Endodermal cell (in vitro differentiated cells): Measurements from ENCODE around the gene LRMDA. TPM values are rescaled to one million over a fixed set of nuclear protein-coding genes. Genes with fewer than 3 reads are reported as not detected.
A peak's percentile ranks its signal among the peaks of the same experiment; 100 is the strongest.

Experiments used
- DNase-seq: peaks from one replicate; pipeline ENCODE4 v3.0.0-alpha.2; 2017
- H3K27ac ChIP-seq: 2 replicates; pipeline ENCODE4 v1.5.1; 2013; ENCODE audit warnings: mild to moderate bottlenecking, low read depth, low read length, moderate library complexity
- H3K27me3 ChIP-seq: 2 replicates; pipeline ENCODE4 v1.6.1; 2013; ENCODE audit warnings: mild to moderate bottlenecking, low read length, moderate library complexity; ENCODE audit not compliant: insufficient read depth, control insufficient read depth, poor library complexity, severe bottlenecking
- H3K36me3 ChIP-seq: 2 replicates; pipeline ENCODE4 v1.7.0; 2013; ENCODE audit warnings: mild to moderate bottlenecking, low read length, moderate library complexity; ENCODE audit not compliant: control insufficient read depth, insufficient read depth
- H3K4me1 ChIP-seq: one replicate; pipeline ENCODE4 v1.7.0; 2013; ENCODE audit warnings: low read length; ENCODE audit not compliant: control insufficient read depth, insufficient read depth
- H3K4me3 ChIP-seq: 2 replicates; pipeline ENCODE4 v1.5.1; 2013; ENCODE audit warnings: mild to moderate bottlenecking, low read length, moderate library complexity
- H3K9ac ChIP-seq: 2 replicates; pipeline ENCODE4 v1.6.1; 2013; ENCODE audit warnings: mild to moderate bottlenecking, low read length, moderate library complexity; ENCODE audit not compliant: poor library complexity, severe bottlenecking; ENCODE audit errors: extremely low read depth
- H3K9me3 ChIP-seq: 2 replicates; pipeline ENCODE4 v1.6.1; 2013; ENCODE audit warnings: mild to moderate bottlenecking, low read length, moderate library complexity; ENCODE audit not compliant: control insufficient read depth
- H3K27ac Mint-ChIP-seq: 2 replicates; pipeline ENCODE4 v1.8.0; 2020; ENCODE audit warnings: mixed read lengths
- H3K27me3 Mint-ChIP-seq: 2 replicates; pipeline ENCODE4 v1.8.0; 2021; ENCODE audit warnings: mild to moderate bottlenecking, mixed read lengths; ENCODE audit not compliant: insufficient read depth
- H3K36me3 Mint-ChIP-seq: 2 replicates; pipeline ENCODE4 v1.8.0; 2020; ENCODE audit warnings: low read depth, mixed read lengths
- H3K4me1 Mint-ChIP-seq: 2 replicates; pipeline ENCODE4 v1.8.0; 2020; ENCODE audit warnings: mixed read lengths
- H3K4me3 Mint-ChIP-seq: 2 replicates; pipeline ENCODE4 v1.8.0; 2020; ENCODE audit warnings: mild to moderate bottlenecking, moderate library complexity, mixed read lengths
- H3K9me3 Mint-ChIP-seq: 2 replicates; pipeline ENCODE4 v1.8.0; 2020; ENCODE audit warnings: mild to moderate bottlenecking, mixed read lengths
- CTCF ChIP-seq: fragments of 200-600 bp; sonication (generic); conservative IDR thresholded peaks from 2 replicates; pipeline ENCODE4 v1.5.0; 2021; ENCODE audit warnings: antibody characterized with exemption, mild to moderate bottlenecking
- WGBS, 2 experiments: methylation state at CpG; one replicate each; pipeline versions ENCODE4 v1.1.5 to v1.1.7; 2013; ENCODE audit warnings: missing lambda C conversion rate in 2 of 2, mixed read lengths in 1 of 2; ENCODE audit not compliant: insufficient coverage in 1 of 2, insufficient read length in 1 of 2; 5-methylcytosine and 5-hydroxymethylcytosine counted together
- total RNA-seq, 2 donors: library from RNA; stranded (reverse); fragmentation: NEBNext Ultra II Directional in 1 of 2; extraction: Animal tissue kit (Norgen Biotek cat#: 25700) in 1 of 2; gene quantifications; 2 replicates in 1 of 2; 3 replicates in 1 of 2; pipeline ENCODE4 v1.2.1, GENCODE V29; 2021

LRMDA gene
- total RNA-seq, 2 donors from 2014 or later = 1.7 to 5.1 TPM

GRCh38 chr10:76509446-76509845 is 1078.0 kb downstream of the LRMDA start:
- Histone ChIP-seq H3K27ac (no peak overlapping the region), H3K4me3 (no peak overlapping the region), H3K4me1 (no peaks in the 10 kb centered on the region), H3K36me3 (no peaks in the 10 kb centered on the region), H3K9ac (no peak overlapping the region), H3K9me3 (no peaks in the 10 kb centered on the region), H3K27me3 (no peaks in the 10 kb centered on the region)
- H3K27me3 Mint-ChIP-seq = no peaks in the 10 kb centered on the region
- peak overlapping the region; percentile 41 for H3K27ac Mint-ChIP-seq
- TF ChIP-seq CTCF = no peak
- WGBS, 2 experiments = 76 to 81% methylated on average over 3 of the region's 3 CpGs
- no peak overlapping the region for H3K4me3 Mint-ChIP-seq
- peaks cover 7% of the 10 kb centered on the region for H3K4me1 Mint-ChIP-seq
- no peaks in the 10 kb centered on the region for H3K36me3 Mint-ChIP-seq
- H3K9me3 Mint-ChIP-seq = peaks cover 5% of the 10 kb centered on the region
- no peak for DNase-seq

- no peak for TF ChIP-seq CTCF
- H3K27me3 Mint-ChIP-seq = no peaks in the 10 kb centered on the region
- Histone ChIP-seq H3K4me3 (no peak overlapping the region), H3K27ac (no peak overlapping the region), H3K27me3 (no peaks in the 10 kb centered on the region), H3K9me3 (no peaks in the 10 kb centered on the region), H3K36me3 (no peaks in the 10 kb centered on the region), H3K9ac (no peak overlapping the region), H3K4me1 (no peaks in the 10 kb centered on the region)
- no peak overlapping the region for H3K4me3 Mint-ChIP-seq
- H3K27ac Mint-ChIP-seq = no peak overlapping the region
- no peaks in the 10 kb centered on the region for H3K36me3 Mint-ChIP-seq
- 80 to 92% methylated on average over 1 to 2 of the region's 2 CpGs for WGBS, 2 experiments
- DNase-seq = no peak
- peaks cover 7% of the 10 kb centered on the region for H3K4me1 Mint-ChIP-seq
- H3K9me3 Mint-ChIP-seq = no peaks in the 10 kb centered on the region
Observed at GRCh38 chr10:76514321-76514720, 1082.9 kb downstream of the LRMDA start.

GRCh38 chr10:76514869-76515268 is 1083.4 kb downstream of the LRMDA start:
- Histone ChIP-seq H3K4me1 (no peaks in the 10 kb centered on the region), H3K4me3 (no peak overlapping the region), H3K9me3 (no peaks in the 10 kb centered on the region), H3K27me3 (no peaks in the 10 kb centered on the region), H3K27ac (no peak overlapping the region), H3K9ac (no peak overlapping the region), H3K36me3 (no peaks in the 10 kb centered on the region)
- Mint-ChIP-seq H3K4me3 (no peak overlapping the region), H3K36me3 (no peaks in the 10 kb centered on the region), H3K27me3 (no peaks in the 10 kb centered on the region), H3K4me1 (peaks cover 1% of the 10 kb centered on the region), H3K27ac (no peak overlapping the region), H3K9me3 (no peaks in the 10 kb centered on the region)
- 89% methylated on average over 1 of the region's 1 CpG; no CpG with 5 or more reads in 1 of the 2 experiments for WGBS, 2 experiments
- no peak for TF ChIP-seq CTCF
- DNase-seq = no peak
